ENCODE results near the gene CLEC2D.
A peak's percentile ranks its signal among the peaks of the same experiment; 100 is the strongest.
"Not testable (repeated sequence)": the region's sequence is repeated elsewhere in the genome, so short reads cannot be mapped to it uniquely, and the experiment has no call there.

Gene CLEC2D

DNA sequence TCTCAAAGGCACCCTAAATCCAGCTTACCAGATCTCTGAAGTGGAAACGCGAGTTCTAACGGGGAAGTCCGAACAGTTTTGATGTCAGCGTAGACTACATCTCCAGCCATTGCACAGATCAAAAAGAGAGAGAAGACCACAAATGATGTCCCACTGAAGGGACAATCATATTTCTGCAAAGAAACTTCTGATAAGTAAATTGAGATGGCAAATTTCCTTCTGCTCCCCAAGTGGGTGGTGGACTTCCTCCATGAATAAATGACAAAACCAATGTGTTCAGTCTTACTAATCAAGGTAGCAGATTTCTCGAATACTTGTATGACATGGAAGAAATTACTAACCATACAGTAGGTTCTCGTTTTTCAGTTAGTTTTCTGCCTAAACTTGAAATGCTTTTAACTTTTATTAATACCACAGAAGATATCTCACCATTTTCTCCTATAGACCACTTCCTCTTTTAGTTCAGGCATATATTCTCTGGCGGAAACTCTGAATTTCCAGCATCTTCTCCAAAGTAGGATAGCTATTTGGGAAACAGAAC, 63.5 kb downstream of the CLEC2D start, which contains the start of gene CLECL1:
TSS of gene CLECL1 (minus strand) at position 177 of the 541 bp plus-strand sequence.
- Histone ChIP-seq H4K20me1 (no peaks in the 10 kb centered on the region), H3K9ac (peak within 1 kb of the TSS in 6 of 11 experiments; percentile 39 to 65 (median 54); a peak in 10 of 22 replicates), H3K9me3 (replicated peaks in 1 of 11) (no peaks in the 10 kb centered on the region; a peak in 2 of 22 replicates), H3K36me3 (no peaks in the 10 kb centered on the region), H3K27me3 (no peaks in the 10 kb centered on the region), H3K4me3 (peak within 1 kb of the TSS in 1 of 10 experiments; percentile 21; a peak in 1 of 20 replicates), H3K27ac (peak within 1 kb of the TSS in 9 of 11 experiments; percentile 52 to 89 (median 71); a peak in 17 of 22 replicates), H3K4me1 (peaks cover 7 to 68% (median 45%) of the 10 kb centered on the region in 10 experiments), H3K4me2 (peak within 1 kb of the TSS in 7 of 11 experiments; percentile 35 to 77 (median 50); a peak in 14 of 22 replicates)
- no peak for TF ChIP-seq Cebpa-rat (IDR thresholded peaks at IDR 0.05)

GRCh38 chr12:9735601-9736000, 66.1 kb downstream of the CLEC2D start:
- Histone ChIP-seq H3K9ac (no peak overlapping the region), H3K4me2 (peak overlapping the region in 2 of 11 experiments; percentile 65 to 82; a peak in 2 of 22 replicates), H3K4me1 (peaks cover 10 to 81% (median 55%) of the 10 kb centered on the region in 10 experiments), H3K36me3 (0 out of 22 replicates have a peak, but pooled peaks cover 0 to 3% (median 0%) of the 10 kb centered on the region in 11 experiments), H3K4me3 (no peak overlapping the region), H3K27ac (peak overlapping the region in 1 of 11 experiments; percentile 44; a peak in 3 of 22 replicates), H4K20me1 (no peaks in the 10 kb centered on the region), H3K9me3 (replicated peaks in 1 of 11) (peaks cover 0 to 22% (median 15%) of the 10 kb centered on the region in 11 experiments; a peak in 16 of 22 replicates), H3K27me3 (no peaks in the 10 kb centered on the region)
- no peak for TF ChIP-seq Cebpa-rat (IDR thresholded peaks at IDR 0.05)

GRCh38 chr12:9736936-9737705, 67.6 kb downstream of the CLEC2D start:
- Histone ChIP-seq H3K4me2 (peak overlapping the region; percentile 45 to 82 (median 64); a peak in 20 of 22 replicates), H4K20me1 (no peaks in the 10 kb centered on the region), H3K9me3 (replicated peaks in 1 of 11) (peaks cover 0 to 22% (median 15%) of the 10 kb centered on the region in 11 experiments; a peak in 16 of 22 replicates), H3K9ac (peak overlapping the region in 10 of 11 experiments; percentile 51 to 74 (median 63); a peak in 19 of 22 replicates), H3K27me3 (no peaks in the 10 kb centered on the region), H3K4me3 (no peak overlapping the region), H3K4me1 (peaks cover 18 to 77% (median 56%) of the 10 kb centered on the region in 10 experiments), H3K27ac (peak overlapping the region; percentile 55 to 91 (median 82); a peak in 21 of 22 replicates), H3K36me3 (0 out of 22 replicates have a peak, but pooled peaks cover 0 to 3% (median 0%) of the 10 kb centered on the region in 11 experiments)
- no peak for TF ChIP-seq Cebpa-rat (IDR thresholded peaks at IDR 0.05)

GRCh38 chr12:9738905-9739304, 69.4 kb downstream of the CLEC2D start:
- H4K20me1 ChIP-seq, H3K4me3 ChIP-seq, H3K27me3 ChIP-seq, H3K36me3 ChIP-seq, H3K9ac ChIP-seq: not testable (repeated sequence)
- peak overlapping the region in 4 of 11 experiments; percentile 88 to 91 (median 89); a peak in 9 of 22 replicates for H3K27ac ChIP-seq
- H3K4me2 ChIP-seq = peak overlapping the region in 2 of 11 experiments; percentile 32 to 51; a peak in 2 of 22 replicates
- H3K4me1 ChIP-seq = peaks cover 26 to 74% (median 53%) of the 10 kb centered on the region in 10 experiments
- peaks cover 0 to 22% (median 15%) of the 10 kb centered on the region in 11 experiments; a peak in 16 of 22 replicates for H3K9me3 ChIP-seq (replicated peaks in 1 of 11)

DNA sequence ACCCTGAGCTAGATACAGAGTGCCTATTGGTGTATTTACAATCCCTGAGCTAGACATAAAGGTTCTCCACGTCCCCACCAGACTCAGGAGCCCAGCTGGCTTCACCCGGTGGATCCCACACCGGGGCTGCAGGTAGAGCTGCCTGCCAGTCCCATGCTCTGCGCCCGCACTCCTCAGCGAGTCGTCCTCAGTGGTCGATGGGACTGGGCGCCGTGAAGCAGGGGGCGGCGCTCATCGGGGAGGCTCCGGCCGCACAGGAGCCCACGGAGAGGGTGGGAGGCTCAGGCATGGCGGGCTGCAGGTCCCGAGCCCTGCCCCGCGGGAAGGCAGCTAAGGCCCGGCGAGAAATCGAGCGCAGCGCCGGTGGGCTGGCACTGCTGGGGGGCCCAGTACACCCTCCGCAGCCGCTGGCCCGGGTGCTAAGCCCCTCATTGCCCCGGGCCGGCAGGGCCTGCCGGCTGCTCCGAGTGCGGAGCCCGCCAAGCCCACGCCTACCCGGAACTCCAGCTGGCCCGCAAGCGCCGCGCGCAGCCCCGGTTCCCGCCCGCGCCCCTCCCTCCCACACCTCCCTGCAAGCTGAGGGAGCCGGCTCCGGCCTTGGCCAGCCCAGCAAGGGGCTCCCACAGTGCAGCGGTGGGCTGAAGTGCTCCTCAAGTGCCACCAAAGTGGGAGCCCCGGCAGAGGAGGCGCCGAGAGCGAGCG, 70.0 kb downstream of the CLEC2D start:
- H3K36me3 ChIP-seq, H3K27me3 ChIP-seq, H3K9ac ChIP-seq, H3K4me2 ChIP-seq, H4K20me1 ChIP-seq, H3K4me3 ChIP-seq: not testable (repeated sequence)
- H3K27ac ChIP-seq = peak overlapping the region in 3 of 11 experiments; percentile 4 to 88 (median 18); a peak in 3 of 22 replicates
- H3K9me3 ChIP-seq (replicated peaks in 1 of 11) = peaks cover 0 to 22% (median 15%) of the 10 kb centered on the region in 11 experiments; a peak in 16 of 22 replicates
- H3K4me1 ChIP-seq = peaks cover 26 to 72% (median 53%) of the 10 kb centered on the region in 10 experiments

- H3K9ac ChIP-seq = no peak overlapping the region
- H3K4me1 ChIP-seq = peaks cover 31 to 71% (median 54%) of the 10 kb centered on the region in 10 experiments
- TF ChIP-seq Cebpa-rat (IDR thresholded peaks at IDR 0.05) = no peak
- no peaks in the 10 kb centered on the region for H3K27me3 ChIP-seq
- peaks cover 0 to 22% (median 15%) of the 10 kb centered on the region in 11 experiments; a peak in 16 of 22 replicates for H3K9me3 ChIP-seq (replicated peaks in 1 of 11)
- no peak overlapping the region for H3K4me3 ChIP-seq
- H3K36me3 ChIP-seq = 0 out of 22 replicates have a peak, but pooled peaks cover 0 to 3% (median 0%) of the 10 kb centered on the region in 11 experiments
- H3K4me2 ChIP-seq = peak overlapping the region in 2 of 11 experiments; percentile 8 to 21; a peak in 2 of 22 replicates
- peak overlapping the region in 1 of 11 experiments; percentile 18; a peak in 1 of 22 replicates for H3K27ac ChIP-seq
- no peaks in the 10 kb centered on the region for H4K20me1 ChIP-seq
These were observed 70.7 kb downstream of the CLEC2D start for GRCh38 chr12:9740106-9740750.

DNA sequence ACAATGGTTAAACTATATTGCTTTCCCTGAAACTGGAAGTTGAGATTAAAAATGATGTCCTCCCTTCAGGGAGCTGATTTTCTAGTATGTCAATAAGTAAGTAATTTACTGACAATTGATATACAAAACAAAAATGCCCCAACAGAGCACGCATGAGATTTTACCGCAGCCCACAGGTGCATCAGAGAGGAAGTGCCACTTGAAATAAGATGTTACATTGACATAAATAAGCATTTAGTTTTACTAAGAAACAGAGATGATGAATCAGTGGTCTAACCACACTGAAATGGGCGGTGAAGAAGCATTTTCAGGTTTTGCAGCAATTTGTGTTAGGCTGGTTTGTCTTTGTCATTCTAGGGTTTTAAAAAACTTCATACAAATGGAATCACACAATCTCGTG, 72.2 kb downstream of the CLEC2D start:
- H3K4me2 ChIP-seq = peak overlapping the region; percentile 28 to 72 (median 53)
- no peak for TF ChIP-seq Cebpa-rat (IDR thresholded peaks at IDR 0.05)
- no peaks in the 10 kb centered on the region for H3K27me3 ChIP-seq
- no peak overlapping the region for H3K9ac ChIP-seq
- H3K27ac ChIP-seq = peak overlapping the region in 4 of 11 experiments; percentile 20 to 33 (median 28); a peak in 3 of 22 replicates
- no peaks in the 10 kb centered on the region for H4K20me1 ChIP-seq
- peaks cover 33 to 62% (median 45%) of the 10 kb centered on the region in 10 experiments for H3K4me1 ChIP-seq
- H3K36me3 ChIP-seq = 0 out of 22 replicates have a peak, but pooled peaks cover 0 to 3% (median 0%) of the 10 kb centered on the region in 11 experiments
- H3K4me3 ChIP-seq = no peak overlapping the region
- H3K9me3 ChIP-seq (replicated peaks in 1 of 11) = peaks cover 0 to 22% (median 15%) of the 10 kb centered on the region in 11 experiments; a peak in 16 of 22 replicates

GRCh38 chr12:9742661-9743060, 73.1 kb downstream of the CLEC2D start:
- Histone ChIP-seq H3K4me1 (peaks cover 29 to 61% (median 44%) of the 10 kb centered on the region in 10 experiments), H3K4me3 (no peak overlapping the region), H3K27ac (peak overlapping the region in 5 of 11 experiments; percentile 2 to 42 (median 16); a peak in 6 of 22 replicates), H3K27me3 (no peaks in the 10 kb centered on the region), H3K4me2 (peak overlapping the region; percentile 3 to 72 (median 49); a peak in 14 of 22 replicates), H3K9me3 (replicated peaks in 1 of 11) (peaks cover 0 to 22% (median 15%) of the 10 kb centered on the region in 11 experiments; a peak in 16 of 22 replicates), H3K9ac (no peak overlapping the region), H4K20me1 (no peaks in the 10 kb centered on the region), H3K36me3 (0 out of 22 replicates have a peak, but pooled peaks cover 0 to 3% (median 0%) of the 10 kb centered on the region in 11 experiments)
- TF ChIP-seq Cebpa-rat (IDR thresholded peaks at IDR 0.05) = no peak

Measured in BLaER1 treated with 17β-estradiol and CSF1 and Interleukin-3, amounts not matched to agents 10 nM and 100 nM (cell line).